NCI-H510A treated with DMSO at 0.1 percent for 48 hours (cell line): ENCODE data around the gene NBPF1.
A peak's percentile ranks its signal among the peaks of the same experiment; 100 is the strongest.

Experiments used
- DNase-seq: peaks from one replicate; lab custom pipeline; 2025; lab: John Stamatoyannopoulos, UW

The NBPF1 gene

DNA sequence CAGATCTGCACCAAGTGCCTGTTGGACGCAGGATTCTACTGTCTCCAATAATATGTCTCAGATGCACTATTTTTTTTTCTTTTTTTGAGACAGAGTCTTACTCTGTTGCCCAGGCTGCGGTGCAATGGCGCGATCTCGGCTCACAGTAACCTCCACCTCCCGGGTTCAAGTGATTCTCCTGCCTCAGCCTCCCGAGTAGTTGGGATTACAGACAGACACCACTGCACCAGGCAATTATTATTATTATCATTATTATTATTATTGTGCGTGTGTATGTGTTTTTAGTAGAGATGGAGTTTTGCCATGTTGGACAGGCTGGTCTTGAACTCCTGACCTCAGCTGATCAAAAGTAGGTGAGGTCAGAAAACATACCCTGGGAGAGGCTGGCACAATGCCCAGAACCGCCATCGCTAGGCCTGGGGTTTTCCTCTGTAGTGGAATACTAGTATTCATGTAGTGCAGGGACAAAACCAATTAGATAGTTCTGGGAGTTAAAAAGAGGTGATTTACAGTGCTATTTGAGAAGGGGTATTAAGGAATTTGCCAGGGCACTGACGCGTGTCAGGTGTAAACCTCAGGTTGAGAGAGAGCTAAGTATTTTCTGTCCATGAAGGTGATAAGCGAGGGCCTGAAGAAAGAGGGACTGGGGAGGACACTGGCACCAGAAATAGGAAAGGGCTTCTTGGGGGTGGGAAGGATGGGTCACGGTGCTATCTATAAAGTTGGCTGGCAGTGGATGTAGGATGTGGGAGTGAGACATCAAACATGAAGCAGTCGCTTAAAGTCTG lies 100.5 kb downstream of the NBPF1 start:
- DNase-seq, result peak; percentile 59
